NCI-H2227 treated with DMSO at 0.1 percent for 48 hours (cell line): ENCODE measurements around the gene COL11A1.
"Not testable (repeated sequence)": the region's sequence is repeated elsewhere in the genome, so short reads cannot be mapped to it uniquely, and the experiment has no call there.

ENCODE experiments used
- DNase-seq: peaks from one replicate; lab custom pipeline; 2025; lab: John Stamatoyannopoulos, UW

Gene COL11A1

DNA sequence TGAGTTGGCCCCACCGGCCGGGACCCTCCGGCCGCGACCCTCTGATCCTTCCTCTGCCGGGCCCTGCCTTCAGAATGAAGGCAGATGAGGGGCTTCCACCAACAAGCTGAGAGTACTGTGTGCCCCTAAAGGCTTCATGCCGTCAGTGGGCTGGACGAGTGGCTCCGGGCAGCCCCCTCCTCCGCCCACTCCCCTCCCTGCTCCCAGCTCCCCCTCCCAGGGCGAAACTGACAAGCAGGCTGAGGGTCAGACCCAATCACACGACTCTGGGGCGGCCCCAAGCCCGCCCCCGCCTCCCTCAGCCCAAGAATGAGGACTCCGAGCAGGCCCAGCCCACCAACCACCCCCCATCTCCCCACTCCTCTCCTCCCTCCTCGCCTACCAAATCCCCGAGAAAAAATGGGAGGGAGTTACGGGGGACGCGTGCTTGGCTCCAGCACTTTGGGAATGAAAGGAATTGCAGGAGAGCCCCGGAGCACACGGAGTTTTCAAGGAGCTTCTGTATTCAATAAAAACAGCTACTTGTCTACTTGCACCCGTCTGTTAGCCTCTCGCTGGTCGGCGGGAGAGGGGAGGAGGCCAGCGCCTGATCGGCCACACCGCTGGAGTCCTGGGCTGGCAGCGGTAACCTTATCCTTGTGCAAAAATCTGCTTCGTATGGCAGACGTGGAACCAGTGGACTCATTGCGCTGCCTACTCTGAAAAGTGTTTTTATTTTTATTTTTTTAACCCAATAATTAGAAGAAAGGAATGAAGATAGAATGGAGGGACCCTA, at the start of gene COL11A1:
TSS of gene COL11A1 (minus strand) at position 147 of the 775 bp plus-strand sequence. CDS start 344 bp downstream, outside the sequence.
- no peak for DNase-seq

DNA sequence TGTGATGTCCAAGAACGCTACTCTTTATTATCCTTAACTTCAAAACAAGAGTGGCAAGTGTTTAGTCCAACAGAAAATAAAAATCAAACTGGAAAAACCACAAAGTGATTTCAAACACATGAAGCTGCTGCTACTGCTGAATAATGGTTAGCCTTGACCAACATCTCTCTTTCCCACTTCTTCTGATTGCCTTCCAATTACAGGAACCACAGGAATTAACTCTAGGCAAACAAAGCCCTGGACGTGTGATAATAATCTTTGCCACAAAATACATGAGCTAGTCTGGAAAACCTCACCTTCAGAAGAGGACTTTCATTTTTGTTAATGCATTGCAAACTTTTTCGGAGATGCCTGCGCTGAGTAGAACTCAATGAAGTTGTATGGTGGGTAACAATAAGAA, 48.6 kb upstream of the COL11A1 start:
- DNase-seq = no peak

DNA sequence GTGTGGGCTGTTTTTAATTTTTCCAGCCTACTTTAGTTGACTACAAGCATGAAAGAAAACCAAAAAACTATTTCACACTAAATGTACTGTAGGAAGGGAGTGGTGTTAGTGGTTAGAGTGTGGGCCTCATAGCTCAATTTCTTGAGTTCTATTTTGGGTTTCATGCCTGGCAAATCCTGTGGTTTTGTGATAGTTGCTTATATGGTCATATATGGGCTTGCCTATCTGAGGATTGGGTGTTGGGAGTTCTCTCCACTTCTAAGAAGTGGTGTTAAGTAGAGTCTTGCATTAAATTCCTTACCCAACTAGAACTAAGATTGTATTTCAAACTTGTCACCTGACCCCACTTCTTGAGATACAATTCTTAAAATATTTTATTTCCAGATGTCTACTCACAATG, 37.8 kb upstream of the COL11A1 start:
- DNase-seq = no peak

DNA sequence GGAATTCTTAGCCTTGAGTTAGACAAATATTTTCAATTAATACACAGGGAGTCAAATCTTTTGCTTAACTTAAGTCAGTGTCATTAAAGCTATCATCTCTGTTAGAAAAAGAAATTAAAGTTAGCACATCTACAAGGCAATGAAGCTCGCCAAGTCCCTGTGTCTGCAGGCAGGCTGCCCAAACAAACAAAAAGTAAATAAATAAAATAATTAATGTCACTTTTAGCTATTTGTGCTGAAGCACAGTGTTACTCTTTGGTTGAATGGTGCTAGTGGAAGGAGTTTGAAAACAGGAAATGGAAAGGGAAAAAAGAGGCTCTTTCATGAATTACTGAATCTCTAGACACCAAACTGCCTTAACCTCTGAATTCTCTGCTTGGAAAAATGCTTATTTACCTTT, 37.1 kb upstream of the COL11A1 start:
- no peak for DNase-seq

DNA sequence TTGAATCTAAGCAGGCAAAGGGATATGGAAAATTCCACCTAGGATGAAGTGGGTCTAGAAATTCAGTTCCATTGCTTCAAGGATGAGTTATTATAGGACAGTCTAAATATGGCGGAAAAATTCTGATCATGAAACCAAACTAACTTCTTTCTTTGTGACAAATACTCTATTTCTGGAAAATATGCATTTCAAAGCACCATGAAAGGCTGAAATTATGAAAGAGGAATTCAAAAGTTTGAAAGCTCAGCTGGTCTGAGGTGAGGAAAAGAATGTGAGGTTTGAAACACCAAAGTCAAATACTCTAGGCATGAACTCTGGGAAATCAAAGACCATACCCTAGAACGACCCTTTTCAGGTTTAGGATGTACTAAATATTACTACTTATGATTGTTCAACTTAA, 36.4 kb upstream of the COL11A1 start:
- no peak for DNase-seq

DNA sequence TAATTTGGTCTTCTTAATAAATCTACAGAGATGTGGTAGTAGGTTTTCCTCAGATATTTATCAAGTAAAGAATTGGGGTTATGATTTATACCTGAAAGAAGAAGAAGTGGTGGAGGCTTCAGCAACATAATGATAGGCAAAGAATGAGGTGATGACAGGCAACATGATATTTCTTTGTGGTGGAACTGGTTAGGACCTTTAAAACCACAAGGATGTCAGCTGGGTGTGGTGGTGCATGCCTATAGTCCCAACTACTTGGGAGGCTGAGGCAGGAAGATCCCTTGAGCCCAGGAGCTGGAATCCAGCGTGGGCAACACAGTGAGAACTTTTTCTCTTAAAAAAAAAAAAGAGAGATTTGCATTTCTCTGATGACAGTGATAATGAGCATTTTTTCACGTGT, 34.1 kb upstream of the COL11A1 start:
- no peak for DNase-seq

DNA sequence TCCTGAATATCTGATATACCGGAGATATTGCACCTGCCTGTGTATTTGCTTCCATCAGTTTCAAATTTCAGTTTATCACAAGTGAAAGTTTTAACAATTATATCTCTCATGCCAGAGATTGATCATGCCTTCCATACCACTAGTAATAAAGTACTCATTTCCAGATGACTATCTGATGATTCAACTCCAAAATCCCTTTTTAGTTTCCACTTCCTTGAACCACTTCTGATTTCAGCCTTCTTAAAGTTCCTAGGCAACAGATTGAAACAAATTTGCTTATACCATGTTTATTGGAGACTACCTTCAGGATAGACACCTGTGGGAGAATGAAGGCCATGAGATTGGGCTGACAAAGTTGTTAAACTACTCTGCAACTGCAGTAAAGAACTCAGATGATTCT, 21.5 kb upstream of the COL11A1 start:
- no peak for DNase-seq

DNA sequence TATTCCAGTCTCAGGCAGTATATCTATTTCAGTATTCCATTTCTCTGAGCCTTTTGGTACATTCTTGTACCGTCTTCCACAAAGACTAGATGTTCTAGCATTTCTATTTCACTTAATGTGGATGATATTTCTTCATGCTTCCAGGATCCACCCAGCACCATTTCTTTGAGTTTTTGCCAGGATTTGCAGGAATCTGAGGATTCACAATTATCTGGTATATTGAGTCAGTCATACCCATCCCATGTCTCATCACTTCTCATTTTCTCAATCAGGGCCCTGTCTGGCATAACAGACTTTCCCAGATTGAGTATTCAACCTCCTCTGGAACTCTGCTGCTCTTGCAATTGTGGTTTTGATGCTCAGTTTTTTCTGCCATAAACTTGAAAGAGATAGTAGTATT, 20.9 kb upstream of the COL11A1 start:
- no peak for DNase-seq

DNA sequence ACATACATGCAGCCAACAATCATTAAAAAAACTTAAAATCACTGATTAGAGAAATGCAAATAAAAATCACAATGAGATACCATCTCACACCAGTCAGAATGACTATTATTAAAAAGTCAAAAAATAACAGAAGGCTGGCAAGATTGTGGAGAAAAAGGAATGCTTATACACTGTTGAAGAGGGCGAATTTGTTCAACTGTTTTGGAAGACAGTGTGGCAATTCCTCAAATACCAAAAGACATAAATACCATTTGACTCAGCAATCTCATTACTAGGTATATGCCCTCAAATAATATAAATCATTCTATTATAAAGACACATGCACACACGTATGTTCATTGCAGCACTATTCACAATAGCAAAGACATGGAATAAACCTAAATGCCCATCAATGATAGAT, 19.9 kb upstream of the COL11A1 start:
- DNase-seq = not testable (repeated sequence)

DNA sequence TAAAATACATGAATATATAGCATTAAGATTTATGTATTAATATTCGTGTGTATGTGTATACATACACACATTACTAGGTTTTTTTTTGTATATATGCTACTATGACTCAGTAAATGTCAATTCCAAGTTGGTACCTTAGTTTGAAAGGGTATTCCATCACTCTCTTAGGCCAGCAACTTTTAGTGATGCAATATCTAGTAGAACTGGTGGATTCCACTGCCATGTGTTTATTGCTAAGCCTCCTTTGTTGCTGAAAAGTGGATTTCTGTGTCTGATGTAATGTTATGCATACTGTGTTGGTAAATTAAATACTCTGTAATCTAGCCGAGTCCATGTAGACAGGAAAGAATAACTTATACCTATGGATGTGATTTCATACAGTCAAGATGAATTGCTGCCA, 16.9 kb upstream of the COL11A1 start:
- DNase-seq = no peak

DNA sequence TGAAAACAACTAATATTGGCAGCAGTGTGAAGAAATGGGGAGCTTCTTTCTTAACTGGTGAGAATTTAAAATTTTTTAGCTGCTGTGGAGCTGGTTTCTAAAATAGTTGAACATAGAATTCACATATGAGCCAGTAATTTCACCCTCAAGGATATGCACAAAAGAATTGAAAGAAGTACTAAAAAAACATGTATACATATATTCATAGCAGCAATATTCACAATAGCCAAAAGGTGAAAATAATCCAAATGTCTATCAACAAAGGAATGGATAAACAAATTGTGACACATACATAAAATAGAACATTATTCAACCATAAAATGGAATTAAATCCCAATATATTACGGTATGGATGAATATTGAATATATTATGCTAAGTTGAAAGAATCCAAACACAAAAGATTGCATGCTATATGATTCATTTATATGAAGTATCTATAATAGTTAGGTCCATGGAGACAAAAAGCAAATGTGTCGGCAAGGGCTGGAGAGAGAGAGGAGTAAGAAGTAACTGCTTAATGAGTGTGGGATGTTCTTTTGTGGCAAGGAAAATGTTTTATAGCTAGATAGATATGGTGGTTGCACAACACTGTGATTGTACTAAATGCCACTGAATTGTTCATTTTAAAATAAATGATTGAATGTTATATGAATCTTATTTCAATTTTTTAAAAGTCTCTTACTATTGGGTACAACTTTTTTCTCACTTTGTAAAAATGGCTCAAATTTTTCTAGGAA, 14.8 kb upstream of the COL11A1 start:
- no peak for DNase-seq

DNA sequence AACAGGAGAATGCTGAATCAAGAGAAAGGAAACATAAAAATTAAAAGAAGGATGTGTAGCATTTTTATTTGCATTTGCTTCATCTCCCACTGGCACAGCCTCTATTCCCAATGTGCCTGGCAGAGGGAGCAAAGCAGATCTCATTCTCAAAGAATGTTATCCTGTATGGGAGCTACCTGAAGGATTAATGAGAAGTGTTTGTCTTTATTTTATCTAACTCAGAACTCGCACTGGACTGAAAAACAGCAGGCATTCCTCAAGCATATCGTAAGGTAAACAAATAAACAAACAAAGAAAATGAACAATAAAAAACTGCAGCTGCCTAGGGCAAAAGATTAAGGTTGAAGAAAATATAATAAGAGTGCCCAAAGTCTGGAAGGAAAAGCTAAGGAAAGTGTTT, 12.7 kb upstream of the COL11A1 start:
- DNase-seq = no peak

DNA sequence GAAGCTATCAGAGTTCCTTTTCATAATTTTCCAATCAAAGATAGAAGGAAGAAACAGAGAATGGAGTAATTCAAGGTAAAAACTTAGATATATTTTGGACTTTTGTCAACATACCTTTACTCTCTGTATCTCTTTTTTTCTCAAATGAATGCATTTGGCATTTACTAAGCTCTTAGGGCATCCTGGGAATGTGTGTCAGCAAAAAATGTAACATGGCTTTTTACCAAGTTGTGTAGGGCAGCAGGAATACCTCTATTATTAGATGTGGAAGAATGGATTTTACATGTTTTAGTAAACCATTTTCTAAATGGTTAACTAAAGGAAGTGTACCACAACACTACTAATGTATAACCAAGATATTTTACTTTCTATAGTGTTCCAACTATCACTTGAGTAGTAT, 4.2 kb upstream of the COL11A1 start:
- DNase-seq = no peak

DNA sequence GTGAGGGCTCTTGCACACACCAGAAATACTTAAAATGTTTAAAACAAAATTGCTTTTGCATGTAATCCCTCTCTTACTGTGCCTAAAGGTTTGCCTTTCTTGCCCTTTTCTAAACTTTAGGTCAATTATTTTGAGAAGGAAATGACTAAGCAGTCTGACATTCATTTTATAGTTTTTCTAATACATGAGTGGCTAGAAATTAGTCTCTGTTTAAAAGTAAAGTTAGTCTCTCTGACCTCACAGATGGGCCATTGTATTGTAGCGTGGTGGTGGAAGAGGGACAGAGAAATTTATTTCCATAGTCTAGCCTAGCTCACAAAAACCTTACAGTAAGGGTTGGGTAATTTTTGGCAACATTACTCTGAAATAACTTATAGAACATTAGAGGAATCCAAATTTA, 3.6 kb upstream of the COL11A1 start:
- DNase-seq = no peak

DNA sequence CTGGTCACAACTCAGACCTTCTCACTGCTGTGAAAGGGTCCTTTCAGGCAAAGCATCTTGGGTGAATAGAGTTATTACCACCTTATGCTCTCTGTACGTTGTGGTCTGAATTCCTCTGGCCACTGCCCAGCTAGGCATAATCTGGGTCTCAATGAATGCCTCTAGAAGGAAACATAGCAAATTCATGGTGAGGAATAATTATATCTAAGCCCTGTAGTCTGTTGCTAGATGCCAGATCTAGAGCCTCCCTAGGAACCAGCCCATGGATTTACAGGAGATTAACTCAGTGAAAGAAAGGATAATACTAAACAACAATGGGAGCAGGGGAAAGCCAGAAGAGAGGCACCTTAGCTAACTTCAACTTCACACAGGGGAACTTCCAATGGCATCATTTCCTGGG, 2.4 kb upstream of the COL11A1 start:
- DNase-seq = no peak

DNA sequence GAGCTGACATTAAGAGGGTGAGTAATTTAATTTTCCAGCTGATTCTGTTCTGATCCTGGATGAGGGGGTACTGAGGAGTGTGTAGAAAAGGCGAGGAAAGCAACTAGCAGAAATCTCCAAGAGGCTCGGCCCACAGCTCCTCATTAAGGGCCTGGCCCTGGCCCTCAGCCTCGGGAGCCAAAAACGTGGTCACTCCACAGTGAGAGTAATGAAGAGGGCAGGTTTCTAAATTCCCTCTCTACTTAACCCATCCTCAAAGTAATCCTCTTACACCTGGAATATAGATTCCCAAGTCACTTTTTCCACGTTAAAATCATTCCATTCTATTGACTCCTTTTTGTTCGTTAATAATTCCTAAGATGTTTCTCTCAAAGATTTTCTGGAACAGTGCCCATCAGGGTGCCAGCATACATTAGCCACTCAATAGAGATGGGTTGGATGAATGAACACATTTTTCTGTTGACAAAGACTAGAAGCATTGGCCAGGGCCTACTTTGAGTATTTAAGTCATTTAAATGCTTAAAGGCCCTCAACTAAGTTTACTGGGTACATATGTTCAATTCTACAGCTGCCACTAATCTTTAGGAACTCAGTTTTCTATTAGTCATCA, 1.1 kb upstream of the COL11A1 start:
- DNase-seq = no peak

DNA sequence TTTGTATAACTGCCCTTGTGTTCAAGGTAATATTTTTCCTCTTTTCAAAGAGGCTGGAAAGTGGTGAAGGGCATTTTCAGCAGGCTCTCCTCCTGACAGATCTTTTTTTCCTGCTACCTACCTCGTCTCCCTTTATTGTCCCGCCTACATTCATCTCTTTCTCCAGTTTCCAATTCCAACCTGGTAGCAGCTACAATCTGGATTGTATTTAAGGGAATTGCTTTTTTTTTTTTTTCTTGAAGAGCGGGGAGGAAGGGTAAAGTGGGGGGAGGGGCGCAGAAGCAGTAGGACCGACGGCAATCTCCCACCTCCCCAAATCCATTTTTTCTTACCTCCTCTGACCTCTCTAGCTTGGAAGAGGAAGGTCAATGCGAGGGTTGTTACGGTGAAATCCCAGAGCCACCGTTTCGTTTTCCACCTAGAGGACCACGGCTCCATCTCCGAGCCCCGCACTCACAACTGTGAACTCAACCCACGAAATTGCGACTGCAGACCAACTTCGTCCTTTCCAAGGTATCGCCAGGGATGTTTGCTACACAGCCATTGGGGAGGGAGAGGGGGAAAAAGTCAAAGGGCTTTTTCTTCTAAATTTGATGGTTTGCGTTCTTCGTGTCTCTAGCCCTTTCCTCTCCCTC, 464 bp downstream of the COL11A1 start:
- no peak for DNase-seq

DNA sequence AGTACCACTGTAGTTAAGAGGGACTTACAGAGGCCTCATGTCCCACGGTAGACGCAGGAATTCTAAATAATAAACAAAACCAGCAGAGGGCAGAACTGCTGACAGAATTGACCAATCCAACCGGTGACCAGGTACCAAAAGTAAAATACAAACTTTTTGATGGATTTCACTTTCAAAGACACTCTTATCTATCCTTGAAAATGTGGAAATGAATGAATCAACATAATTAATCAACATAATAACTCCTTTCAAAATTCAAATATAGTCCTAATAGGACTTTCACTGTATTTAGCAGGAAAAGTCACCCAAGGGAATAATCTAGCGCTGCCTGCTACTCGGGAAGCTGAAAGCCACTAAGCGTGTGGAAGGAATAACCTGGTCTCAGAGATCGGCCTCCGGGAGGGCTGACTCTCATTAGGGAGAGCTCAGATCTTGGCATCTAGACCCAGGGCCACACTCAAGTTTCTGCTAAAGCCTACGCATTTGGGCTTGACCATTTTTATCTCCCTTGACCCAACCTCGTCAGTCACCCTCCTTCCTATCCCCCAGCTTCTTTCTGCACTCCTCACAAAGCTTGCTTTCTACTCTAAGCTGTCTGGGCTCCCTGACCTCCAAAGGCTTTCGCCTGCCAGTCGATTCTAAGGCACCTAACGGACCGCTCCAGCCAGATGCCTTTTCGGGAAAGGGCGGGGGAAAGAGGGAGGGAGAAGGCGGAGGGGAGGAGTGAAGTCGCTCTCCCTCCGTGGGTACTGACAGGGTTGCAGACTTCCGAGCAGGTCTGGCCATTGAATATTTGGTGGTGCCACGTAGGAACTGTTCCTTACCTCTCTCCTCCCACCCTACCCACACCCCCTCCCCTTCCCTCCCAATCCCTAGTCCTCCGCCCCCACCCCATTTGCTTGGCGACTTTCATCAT, 1.6 kb downstream of the COL11A1 start:
- no peak for DNase-seq

DNA sequence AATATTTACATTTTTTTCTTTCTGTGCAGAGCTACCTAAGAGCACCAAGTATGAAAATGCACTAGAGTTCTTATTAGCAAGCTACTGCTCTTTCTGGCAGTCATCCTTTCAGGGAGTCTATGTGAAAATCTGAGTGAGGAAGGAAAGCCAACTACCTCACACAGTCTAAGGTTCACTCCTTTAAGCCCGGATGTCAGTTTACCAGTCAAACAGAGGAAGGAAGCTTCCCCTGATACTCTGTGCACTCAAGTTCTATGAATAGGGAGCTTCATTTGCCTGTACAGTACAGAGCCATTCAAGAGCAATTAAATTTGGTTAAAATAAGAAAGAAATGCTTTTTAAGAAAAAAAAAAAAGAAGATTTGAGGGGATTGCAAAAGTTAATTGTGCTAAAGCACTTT, 6.9 kb downstream of the COL11A1 start:
- no peak for DNase-seq

DNA sequence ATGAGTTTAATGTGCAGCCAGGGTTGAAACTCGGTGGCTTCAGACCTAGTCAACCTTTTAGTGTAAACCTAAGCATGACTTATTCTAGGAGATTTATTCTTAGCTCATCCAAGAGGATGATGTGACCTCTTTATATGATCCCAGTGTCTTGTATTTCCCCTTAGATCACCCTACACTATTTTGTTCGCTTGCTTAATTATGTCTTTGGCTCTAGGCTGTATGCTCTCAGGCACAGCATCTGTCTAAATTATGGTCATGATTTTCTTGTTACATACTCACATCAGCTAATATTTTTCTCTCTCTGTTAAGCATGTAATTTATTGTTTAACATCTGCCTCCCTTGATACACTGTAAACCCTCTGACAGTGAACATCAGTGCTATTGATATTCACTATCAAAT, 19.1 kb downstream of the COL11A1 start:
- DNase-seq = no peak

DNA sequence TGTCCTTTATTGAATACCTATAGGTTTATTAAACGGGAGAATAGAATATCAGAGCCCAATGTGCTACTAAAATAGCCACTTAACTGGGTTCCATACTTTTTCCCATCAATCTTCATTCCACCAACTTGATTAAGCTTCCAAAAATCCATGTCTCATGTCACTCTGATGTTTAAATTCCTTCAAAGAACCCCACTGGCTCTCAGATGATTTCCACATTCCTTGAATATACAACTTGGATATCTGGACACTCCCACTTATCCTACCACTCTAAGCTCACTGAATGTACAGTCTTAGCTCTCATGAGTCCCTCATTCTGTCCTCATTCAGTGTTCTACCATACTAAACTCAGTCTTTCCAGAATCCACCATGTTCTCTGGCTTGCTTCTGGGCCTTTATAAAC, 21.1 kb downstream of the COL11A1 start:
- no peak for DNase-seq

DNA sequence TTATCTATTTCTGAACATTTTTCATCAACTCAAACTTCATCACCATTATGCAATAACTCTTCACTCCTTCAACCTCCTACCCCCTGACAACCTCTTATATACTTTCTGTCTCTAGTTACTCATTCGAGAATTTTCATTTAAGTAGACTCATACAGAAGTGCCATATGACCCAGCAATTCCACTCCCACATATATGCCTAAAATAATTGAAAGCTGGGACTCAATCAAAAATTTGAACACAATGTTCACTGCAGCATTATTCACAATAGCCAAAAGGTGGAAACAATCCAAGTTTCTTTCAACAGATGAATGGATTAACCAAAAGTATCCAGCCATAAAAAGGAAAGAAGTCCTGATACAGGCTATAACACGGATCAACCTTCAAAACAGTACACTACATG, 24.1 kb downstream of the COL11A1 start:
- no peak for DNase-seq
